Measurements from ENCODE around the gene IL7R. TPM values are rescaled to one million over a fixed set of nuclear protein-coding genes. Genes with fewer than 3 reads are reported as not detected.

Gene IL7R
- polyA plus RNA-seq, 1 experiment, result 54.5 TPM

GRCh38 chr5:35828082-35828598 is 28.6 kb upstream of the IL7R start:
- H3K27me3 ChIP-seq (ENCODE audit: control insufficient read depth, insufficient read depth, low read length), result no peaks in the 10 kb centered on the region
- no peak for DNase-seq (ENCODE audit: low read depth)
- ChIA-PET POLR2A (no interaction called here), CTCF (interaction anchor here (1.6 kb wide), 1 partner anchor 15 kb away, joined by 4 read pairs; no protein-coding TSS in a partner anchor)
- no peak overlapping the region for H3K4me3 ChIP-seq (ENCODE audit: low read depth, low read length)
- TF ChIP-seq, protein P1, sequence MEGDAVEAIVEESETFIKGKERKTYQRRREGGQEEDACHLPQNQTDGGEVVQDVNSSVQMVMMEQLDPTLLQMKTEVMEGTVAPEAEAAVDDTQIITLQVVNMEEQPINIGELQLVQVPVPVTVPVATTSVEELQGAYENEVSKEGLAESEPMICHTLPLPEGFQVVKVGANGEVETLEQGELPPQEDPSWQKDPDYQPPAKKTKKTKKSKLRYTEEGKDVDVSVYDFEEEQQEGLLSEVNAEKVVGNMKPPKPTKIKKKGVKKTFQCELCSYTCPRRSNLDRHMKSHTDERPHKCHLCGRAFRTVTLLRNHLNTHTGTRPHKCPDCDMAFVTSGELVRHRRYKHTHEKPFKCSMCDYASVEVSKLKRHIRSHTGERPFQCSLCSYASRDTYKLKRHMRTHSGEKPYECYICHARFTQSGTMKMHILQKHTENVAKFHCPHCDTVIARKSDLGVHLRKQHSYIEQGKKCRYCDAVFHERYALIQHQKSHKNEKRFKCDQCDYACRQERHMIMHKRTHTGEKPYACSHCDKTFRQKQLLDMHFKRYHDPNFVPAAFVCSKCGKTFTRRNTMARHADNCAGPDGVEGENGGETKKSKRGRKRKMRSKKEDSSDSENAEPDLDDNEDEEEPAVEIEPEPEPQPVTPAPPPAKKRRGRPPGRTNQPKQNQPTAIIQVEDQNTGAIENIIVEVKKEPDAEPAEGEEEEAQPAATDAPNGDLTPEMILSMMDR (IDR thresholded peaks at IDR 0.05; ENCODE audit: insufficient read depth, low read depth, low read length), result no peak
- no peaks in the 10 kb centered on the region for H3K36me3 ChIP-seq (ENCODE audit: control insufficient read depth, insufficient read depth, low read length)

GRCh38 chr5:35830587-35830986 is 26.1 kb upstream of the IL7R start:
- Histone ChIP-seq H3K36me3 (ENCODE audit: control insufficient read depth, insufficient read depth, low read length) (no peaks in the 10 kb centered on the region), H3K4me3 (ENCODE audit: low read depth, low read length) (no peak overlapping the region), H3K27me3 (ENCODE audit: control insufficient read depth, insufficient read depth, low read length) (no peaks in the 10 kb centered on the region)
- no peak for DNase-seq (ENCODE audit: low read depth)
- TF ChIP-seq, protein P1 (IDR thresholded peaks at IDR 0.05; ENCODE audit: insufficient read depth, low read depth, low read length), result no peak
- POLR2A ChIA-PET, result no interaction called here
- CTCF ChIA-PET, result interaction anchor here (0.9 kb wide), 1 partner anchor 17 kb away, joined by 3 read pairs; no protein-coding TSS in a partner anchor

GRCh38 chr5:35832762-35833161 is 23.9 kb upstream of the IL7R start:
- no peaks in the 10 kb centered on the region for H3K27me3 ChIP-seq (ENCODE audit: control insufficient read depth, insufficient read depth, low read length)
- no peak overlapping the region for H3K4me3 ChIP-seq (ENCODE audit: low read depth, low read length)
- TF ChIP-seq, protein P1 (IDR thresholded peaks at IDR 0.05; ENCODE audit: insufficient read depth, low read depth, low read length), result no peak
- H3K36me3 ChIP-seq (ENCODE audit: control insufficient read depth, insufficient read depth, low read length), result no peaks in the 10 kb centered on the region
- POLR2A ChIA-PET, result no interaction called here
- DNase-seq (ENCODE audit: low read depth), result no peak
- CTCF ChIA-PET, result no interaction called here

DNA sequence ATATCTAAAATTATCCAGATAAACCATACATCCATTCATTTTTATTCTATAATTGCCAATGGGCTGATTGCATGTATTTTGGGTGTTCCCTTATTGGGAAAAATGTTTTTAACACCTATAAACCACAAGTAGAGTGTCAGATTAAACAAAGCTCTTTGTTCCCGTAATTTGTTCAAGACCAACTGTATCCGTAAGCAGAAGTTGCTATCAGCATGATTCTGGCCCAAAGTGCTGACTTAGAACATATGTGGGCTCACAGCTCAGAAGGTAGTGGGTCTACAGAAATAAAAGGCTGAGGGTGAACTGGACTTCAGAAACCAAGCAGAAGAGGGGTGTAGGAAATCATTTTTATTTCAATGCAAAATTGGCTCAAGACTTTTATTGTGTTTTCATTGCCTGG is 23.5 kb upstream of the IL7R start:
- ChIA-PET CTCF (no interaction called here), POLR2A (no interaction called here)
- TF ChIP-seq, protein P1 (IDR thresholded peaks at IDR 0.05; ENCODE audit: insufficient read depth, low read depth, low read length), result no peak
- Histone ChIP-seq H3K36me3 (ENCODE audit: control insufficient read depth, insufficient read depth, low read length) (no peaks in the 10 kb centered on the region), H3K4me3 (ENCODE audit: low read depth, low read length) (no peak overlapping the region), H3K27me3 (ENCODE audit: control insufficient read depth, insufficient read depth, low read length) (no peaks in the 10 kb centered on the region)
- DNase-seq (ENCODE audit: low read depth), result no peak

GRCh38 chr5:35835796-35836742 is 20.6 kb upstream of the IL7R start:
- Histone ChIP-seq H3K4me3 (ENCODE audit: low read depth, low read length) (no peak overlapping the region), H3K36me3 (ENCODE audit: control insufficient read depth, insufficient read depth, low read length) (no peaks in the 10 kb centered on the region), H3K27me3 (ENCODE audit: control insufficient read depth, insufficient read depth, low read length) (no peaks in the 10 kb centered on the region)
- TF ChIP-seq, protein P1 (IDR thresholded peaks at IDR 0.05; ENCODE audit: insufficient read depth, low read depth, low read length), result no peak
- CTCF ChIA-PET, result interaction anchor here (0.6 kb wide), 1 partner anchor 24 kb away, joined by 4 read pairs; no protein-coding TSS in a partner anchor
- no peak for DNase-seq (ENCODE audit: low read depth)
- POLR2A ChIA-PET, result no interaction called here

All from BJ (cell line).